Neural progenitor cell (in vitro differentiated cells): ENCODE measurements around the gene MYLK3.

ENCODE experiments used
- CTCF ChIP-seq: fragments of 200-600 bp; sonication (generic); IDR thresholded peaks from 2 replicates; pipeline ENCODE4 v1.5.1; 2017; ENCODE audit warnings: antibody characterized with exemption, mild to moderate bottlenecking
- EZH2 ChIP-seq: fragments of 200-600 bp; sonication (generic); IDR thresholded peaks from 2 replicates; pipeline ENCODE4 v1.6.1; 2017; ENCODE audit warnings: antibody characterized with exemption, mild to moderate bottlenecking, moderate library complexity

- TF ChIP-seq EZH2: no peak
- TF ChIP-seq CTCF: no peak
These were observed 11.2 kb upstream of the MYLK3 start for GRCh38 chr16:46759309-46759708.
